GM12878 (cell line): ENCODE measurements around the gene NTSR1. TPM values are rescaled to one million over a fixed set of nuclear protein-coding genes. Genes with fewer than 3 reads are reported as not detected.

Source experiments
- ATAC-seq: fragments of 200-7000 bp; cut with Tn5 transposase; 3 replicates; pipeline ENCODE4 v1.9.1; 2020; ENCODE audit warnings: mild to moderate bottlenecking, moderate library complexity
- BruUV-seq: library from RNA; stranded (reverse); fragments of 400-500 nt; replicated peaks from 2 replicates; lab custom pipeline; 2021; lab: Mats Ljungman, UMichigan
- CTCF ChIA-PET: fragments of 300-600 bp; sonication (Branson Sonifier 250); formaldehyde crosslinking; extraction: SDS; loops from one replicate; lab custom pipeline; 2021; ENCODE audit warnings: inconsistent platforms; lab: Yijun Ruan, JAX
- POLR2A ChIA-PET: fragments of 350-600 bp; formaldehyde crosslinking; extraction: SDS; loops from one replicate; lab custom pipeline; 2021; ENCODE audit warnings: inconsistent platforms; lab: Charles Lee
- RAD21 ChIA-PET: fragments of 300-600 bp; sonication (Branson Sonifier 250); formaldehyde crosslinking; loops from one replicate; lab custom pipeline; 2023; ENCODE audit warnings: antibody characterized with exemption; ENCODE audit not compliant: unreplicated experiment; lab: Charles Lee
- SMC1A ChIA-PET: fragments of 300-600 bp; sonication (Branson Sonifier 250); formaldehyde crosslinking; loops from one replicate; lab custom pipeline; 2023; ENCODE audit not compliant: unreplicated experiment, uncharacterized antibody; lab: Charles Lee
- DNase-seq: peaks from one replicate; pipeline ENCODE4 v3.0.0-alpha.2; 2011; ENCODE audit warnings: low read depth, low spot score
- FAIRE-seq: peaks from 3 replicates; lab custom pipeline; 2011; peaks lifted over from hg19 to GRCh38; lab: Jason Lieb, UNC
- H2AFZ ChIP-seq: 2 replicates; pipeline ENCODE4 v1.6.0; 2011; ENCODE audit warnings: low read depth, low read length, control low read depth; ENCODE audit not compliant: control insufficient read depth
- H3K27ac ChIP-seq: 2 replicates; pipeline ENCODE4 v1.5.1; 2011; ENCODE audit warnings: control low read depth; ENCODE audit not compliant: control insufficient read depth, insufficient read depth
- H3K27me3 ChIP-seq, 2 experiments: replicated peaks in 1 of 2; 2 replicates each; pipeline versions ENCODE4 v1.6.0 to v1.6.1; 2011; ENCODE audit warnings: low read length in 1 of 2; ENCODE audit not compliant: control insufficient read depth in 2 of 2, insufficient read depth in 2 of 2
- H3K36me3 ChIP-seq, 2 experiments: 2 replicates each; pipeline ENCODE4 v1.5.1; 2011; ENCODE audit warnings: low read length in 1 of 2; ENCODE audit not compliant: control insufficient read depth in 2 of 2, insufficient read depth in 2 of 2
- H3K4me1 ChIP-seq: 2 replicates; pipeline ENCODE4 v1.6.1; 2011; ENCODE audit warnings: mild to moderate bottlenecking, low read length, moderate library complexity, mixed read lengths; ENCODE audit not compliant: control insufficient read depth, insufficient read depth
- H3K4me2 ChIP-seq: 2 replicates; pipeline ENCODE4 v1.6.0; 2011; ENCODE audit warnings: control low read depth; ENCODE audit not compliant: control insufficient read depth, insufficient read depth
- H3K4me3 ChIP-seq: fragments of 200-600 bp; sonication (generic); 2 replicates; pipeline ENCODE4 v1.5.1; 2016
- H3K79me2 ChIP-seq: 2 replicates; pipeline ENCODE4 v1.6.0; 2011; ENCODE audit warnings: low read length; ENCODE audit not compliant: control insufficient read depth, insufficient read depth
- H3K9ac ChIP-seq: 2 replicates; pipeline ENCODE4 v1.8.0; 2011; ENCODE audit warnings: low read length, control low read depth, mixed read lengths; ENCODE audit not compliant: control insufficient read depth, insufficient read depth
- H3K9me3 ChIP-seq: replicated peaks from 3 replicates; pipeline ENCODE4 v1.5.1; 2011; ENCODE audit warnings: mild to moderate bottlenecking, low read length; ENCODE audit not compliant: control insufficient read depth, insufficient read depth
- H4K20me1 ChIP-seq: 2 replicates; pipeline ENCODE4 v1.6.0; 2011; ENCODE audit not compliant: control insufficient read depth, insufficient read depth
- EED ChIP-seq: sonication (generic); IDR thresholded peaks from 2 replicates; pipeline ENCODE4 v1.6.1; 2016; ENCODE audit warnings: antibody characterized with exemption, low read depth
- FOXM1 ChIP-seq: IDR thresholded peaks from 2 replicates; pipeline ENCODE4 v1.6.1; 2012; ENCODE audit warnings: low read depth, mild to moderate bottlenecking, inconsistent platforms, low read length, moderate library complexity
- IKZF2 ChIP-seq, 2 experiments: fragments of 450-650 bp; IDR thresholded peaks; 2 replicates each; pipeline ENCODE4 v1.6.1; 2017; ENCODE audit warnings: mild to moderate bottlenecking in 2 of 2, moderate library complexity in 2 of 2
- JUNB ChIP-seq: IDR thresholded peaks from 2 replicates; pipeline ENCODE4 v1.6.1; 2016; ENCODE audit warnings: antibody characterized with exemption, mild to moderate bottlenecking
- RELB ChIP-seq: fragments of 450-650 bp; IDR thresholded peaks from 2 replicates; pipeline ENCODE4 v1.6.1; 2017; ENCODE audit warnings: low read depth, mild to moderate bottlenecking, moderate library complexity
- RUNX3 ChIP-seq: IDR thresholded peaks from 2 replicates; pipeline ENCODE4 v1.6.1; 2012; ENCODE audit warnings: low read length, inconsistent platforms
- SP1 ChIP-seq: IDR thresholded peaks from one replicate; pipeline ENCODE4 v1.6.1; 2011; ENCODE audit warnings: low read depth, low read length
- TCF12 ChIP-seq: IDR thresholded peaks from 2 replicates; pipeline ENCODE4 v1.6.1; 2011; ENCODE audit warnings: low read depth, mild to moderate bottlenecking, low read length
- ZBTB33 ChIP-seq: fragments of 450-650 bp; IDR thresholded peaks from 2 replicates; pipeline ENCODE4 v1.6.1; 2017; ENCODE audit warnings: mild to moderate bottlenecking
- ZNF24 ChIP-seq: fragments of 450-650 bp; IDR thresholded peaks from 2 replicates; pipeline ENCODE4 v1.6.1; 2017; ENCODE audit warnings: antibody characterized with exemption, mild to moderate bottlenecking
- ZNF622 ChIP-seq: fragments of 450-650 bp; IDR thresholded peaks from 2 replicates; pipeline ENCODE4 v1.6.1; 2017; ENCODE audit warnings: mild to moderate bottlenecking, inconsistent platforms
- WGBS: methylation state at CpG from one replicate; pipeline ENCODE4 v1.1.6; 2016; ENCODE audit warnings: low lambda C conversion rate; ENCODE audit not compliant: insufficient replicate concordance, insufficient coverage; ENCODE audit errors: missing lambda C conversion rate; 5-methylcytosine and 5-hydroxymethylcytosine counted together
- in situ Hi-C: fragments of 300-500 bp; cut with MboI; formaldehyde crosslinking; loops from 9 replicates; pipeline ENCODE4 v1.14.3; 2018; ENCODE audit warnings: mixed read lengths
- intact Hi-C: fragments of 100-400 bp; cut with micrococcal nuclease; formaldehyde crosslinking; loops from one replicate; pipeline ENCODE4 v1.14.2; 2022; ENCODE audit not compliant: unreplicated experiment
- polyA plus RNA-seq, 11 experiments: library from polyadenylated mRNA; depleted of rRNA in 4 of 11; unstranded in 6 of 11; stranded (reverse) in 5 of 11; fragments of >200 nt; fragmentation: Nextera tagmentation in 4 of 11; fragmentation: Illumina TruSeq in 1 of 11; extraction: Ambion mirVana in 4 of 11; extraction: Trizol in 1 of 11; gene quantifications; 1 replicate in 1 of 11; 2 replicates in 10 of 11; pipeline versions ENCODE4 v1.2.1 to v1.2.3, GENCODE V29; 2011 to 2016; ENCODE audit warnings: inconsistent platforms in 2 of 11, missing spikeins in 2 of 11, low read depth in 1 of 11
- total RNA-seq, 4 experiments: library from RNA; depleted of rRNA in 3 of 4; stranded (reverse); fragments of >200 nt in 3 of 4; fragmentation: Illumina TruSeq in 1 of 4; extraction: Trizol in 1 of 4; gene quantifications; 2 replicates each; pipeline versions ENCODE4 v1.2.1 to v1.2.3, GENCODE V29; 2013 to 2021

NTSR1 gene
- total and polyA plus RNA-seq, 10 of the 15 experiments (the other 5 are each of a cell fraction or from before 2014, with no cell fraction given), result not detected

- in situ Hi-C loops, result no loop called here
- 19% methylated on average over 7 of the region's 7 CpGs for WGBS
- Histone ChIP-seq H3K4me2 (no peak overlapping the region), H3K9me3 (peaks cover 9% of the 10 kb centered on the region; the same call in 1 of the 3 replicates), H3K27me3 (peaks cover 0 to 6% of the 10 kb centered on the region in 2 experiments; a peak in 2 of 4 replicates), H3K9ac (no peak overlapping the region), H3K79me2 (no peaks in the 10 kb centered on the region), H2AFZ (no peak overlapping the region), H4K20me1 (no peaks in the 10 kb centered on the region), H3K36me3 (no peaks in the 10 kb centered on the region), H3K4me3 (no peak overlapping the region), H3K27ac (no peak overlapping the region), H3K4me1 (no peaks in the 10 kb centered on the region)
- BruUV-seq, result no TSS peak
- FAIRE-seq (no peak), ATAC-seq (peak; percentile 48), DNase-seq (no peak)
- ChIA-PET SMC1A (no interaction called here), RAD21 (no interaction called here), POLR2A (no interaction called here), CTCF (no interaction called here)
- intact Hi-C loops, result no loop called here
- TF ChIP-seq IKZF2 (IDR thresholded peaks at IDR 0.05), result 0 out of 4 replicates have a peak, but pooled peaks have one; percentile 34 to 36
- TF ChIP-seq FOXM1, result no peak
- peak; percentile 52; the same call in 1 of the 2 replicates for TF ChIP-seq EED
- TF ChIP-seq JUNB, result peak; percentile 36; the same call in 1 of the 2 replicates
These were observed 13.1 kb downstream of the NTSR1 start for GRCh38 chr20:62721511-62722370.

GRCh38 chr20:62722627-62723026, 14.0 kb downstream of the NTSR1 start:
- 68% methylated on average over 6 of the region's 6 CpGs for WGBS
- ChIA-PET CTCF (no interaction called here), SMC1A (no interaction called here), POLR2A (no interaction called here), RAD21 (no interaction called here)
- Histone ChIP-seq H3K27ac (no peak overlapping the region), H3K4me2 (no peak overlapping the region), H2AFZ (no peak overlapping the region), H3K9ac (no peak overlapping the region), H3K36me3 (no peaks in the 10 kb centered on the region), H3K27me3 (peaks cover 0 to 6% of the 10 kb centered on the region in 2 experiments; a peak in 2 of 4 replicates), H4K20me1 (no peaks in the 10 kb centered on the region), H3K4me1 (no peaks in the 10 kb centered on the region), H3K4me3 (no peak overlapping the region), H3K79me2 (no peaks in the 10 kb centered on the region), H3K9me3 (peaks cover 9% of the 10 kb centered on the region; the same call in 1 of the 3 replicates)
- no peak for ATAC-seq
- no peak for DNase-seq
- in situ Hi-C loops (no loop called here), intact Hi-C loops (no loop called here)
- FAIRE-seq, result no peak
- BruUV-seq, result no TSS peak
- no peak for TF ChIP-seq SP1
- TF ChIP-seq ZBTB33, result no peak
- no peak for TF ChIP-seq ZNF622
- no peak for TF ChIP-seq RELB
- no peak for TF ChIP-seq ZNF24
- TF ChIP-seq TCF12, result no peak
- TF ChIP-seq RUNX3, result no peak
